ENCODE data around the gene RASA3. TPM values are rescaled to one million over a fixed set of nuclear protein-coding genes. Genes with fewer than 3 reads are reported as not detected.
"Not testable (repeated sequence)": the region's sequence is repeated elsewhere in the genome, so short reads cannot be mapped to it uniquely, and the experiment has no call there.

The RASA3 gene, protein sequence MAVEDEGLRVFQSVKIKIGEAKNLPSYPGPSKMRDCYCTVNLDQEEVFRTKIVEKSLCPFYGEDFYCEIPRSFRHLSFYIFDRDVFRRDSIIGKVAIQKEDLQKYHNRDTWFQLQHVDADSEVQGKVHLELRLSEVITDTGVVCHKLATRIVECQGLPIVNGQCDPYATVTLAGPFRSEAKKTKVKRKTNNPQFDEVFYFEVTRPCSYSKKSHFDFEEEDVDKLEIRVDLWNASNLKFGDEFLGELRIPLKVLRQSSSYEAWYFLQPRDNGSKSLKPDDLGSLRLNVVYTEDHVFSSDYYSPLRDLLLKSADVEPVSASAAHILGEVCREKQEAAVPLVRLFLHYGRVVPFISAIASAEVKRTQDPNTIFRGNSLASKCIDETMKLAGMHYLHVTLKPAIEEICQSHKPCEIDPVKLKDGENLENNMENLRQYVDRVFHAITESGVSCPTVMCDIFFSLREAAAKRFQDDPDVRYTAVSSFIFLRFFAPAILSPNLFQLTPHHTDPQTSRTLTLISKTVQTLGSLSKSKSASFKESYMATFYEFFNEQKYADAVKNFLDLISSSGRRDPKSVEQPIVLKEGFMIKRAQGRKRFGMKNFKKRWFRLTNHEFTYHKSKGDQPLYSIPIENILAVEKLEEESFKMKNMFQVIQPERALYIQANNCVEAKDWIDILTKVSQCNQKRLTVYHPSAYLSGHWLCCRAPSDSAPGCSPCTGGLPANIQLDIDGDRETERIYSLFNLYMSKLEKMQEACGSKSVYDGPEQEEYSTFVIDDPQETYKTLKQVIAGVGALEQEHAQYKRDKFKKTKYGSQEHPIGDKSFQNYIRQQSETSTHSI
- total RNA-seq = 25.4 and 25.5 TPM in 2 replicates

GRCh38 chr13:114132419-114133121, at the start of gene RASA3:
RASA3 (minus strand) TSS chr13:114132623; CDS start chr13:114132489, 134 bp downstream.
- DNase-seq (ENCODE audit: low read depth in 2 of 2) = peak; percentile 85 to 91

DNA sequence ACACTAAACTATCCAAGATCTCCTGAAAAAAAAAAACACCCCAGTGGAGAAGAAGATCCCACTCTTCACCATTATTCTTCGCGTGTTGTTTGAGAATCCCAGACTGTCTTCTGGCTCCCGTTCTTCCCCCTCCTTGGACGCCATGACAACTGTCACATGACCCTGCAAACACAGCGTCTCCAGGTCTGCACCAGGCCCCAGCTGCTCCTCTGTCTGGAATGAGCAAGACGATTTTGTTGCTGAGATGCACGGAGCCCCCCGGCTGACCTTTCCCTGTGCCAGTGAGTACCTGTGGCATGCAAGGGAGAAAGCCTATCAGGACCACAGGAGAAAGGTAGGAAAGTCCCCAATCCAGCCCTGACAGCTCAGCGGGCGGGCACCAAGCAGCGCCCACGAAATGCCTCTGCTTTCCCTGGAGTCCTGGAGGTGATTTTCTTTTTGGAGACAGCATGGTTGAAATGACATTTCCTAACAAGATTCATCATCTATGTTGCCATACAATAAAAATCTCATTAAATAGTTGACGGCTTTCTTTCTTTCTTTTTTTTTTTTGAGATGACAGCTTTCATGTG, 46.8 kb upstream of the RASA3 start, which contains the start of gene CFAP97D2:
CFAP97D2 (plus strand) TSS at position 171 of the 572 bp plus-strand sequence; CDS start at position 245, 74 bp downstream.
- no peak for DNase-seq (ENCODE audit: low read depth in 2 of 2)

- DNase-seq (ENCODE audit: low read depth in 2 of 2) = no peak
Observed at GRCh38 chr13:114177245-114178010, 45.0 kb upstream of the RASA3 start.

GRCh38 chr13:114176359-114176902, 44.0 kb upstream of the RASA3 start:
- DNase-seq (ENCODE audit: low read depth in 2 of 2) = not testable (repeated sequence)

- DNase-seq (ENCODE audit: low read depth in 2 of 2) = peak; percentile 76 to 95
Observed at GRCh38 chr13:114174529-114174961, 42.1 kb upstream of the RASA3 start.

DNA sequence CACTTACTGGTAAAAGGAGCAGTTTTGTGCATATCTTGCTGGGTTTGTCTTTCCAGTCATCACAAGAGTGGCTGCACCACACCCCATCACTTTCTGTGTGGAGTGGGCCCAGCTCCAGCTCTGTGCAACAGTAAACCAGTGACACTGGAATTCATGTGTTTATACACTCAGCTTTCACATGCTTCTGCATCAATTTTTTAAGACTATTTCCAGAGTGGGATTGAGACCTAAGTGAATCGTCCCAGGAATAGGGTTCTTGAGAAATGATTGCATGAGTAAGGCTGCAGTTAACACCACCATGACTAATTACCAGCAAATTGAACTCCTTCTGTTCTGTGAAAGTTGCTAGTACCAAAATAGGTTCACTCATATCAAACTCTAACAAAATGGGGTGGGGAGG, 41.3 kb upstream of the RASA3 start:
- DNase-seq (ENCODE audit: low read depth in 2 of 2) = no peak

GRCh38 chr13:114173272-114173671, 40.8 kb upstream of the RASA3 start:
- DNase-seq (ENCODE audit: low read depth in 2 of 2) = no peak

- DNase-seq (ENCODE audit: low read depth in 2 of 2) = no peak
Observed at GRCh38 chr13:114167885-114168284, 35.5 kb upstream of the RASA3 start.

- peak in 1 of 2 donors; percentile 34 for DNase-seq (ENCODE audit: low read depth in 2 of 2)
Observed at GRCh38 chr13:114167426-114167825, 35.0 kb upstream of the RASA3 start.

GRCh38 chr13:114166381-114167131, 34.1 kb upstream of the RASA3 start:
- no peak for DNase-seq (ENCODE audit: low read depth in 2 of 2)

DNA sequence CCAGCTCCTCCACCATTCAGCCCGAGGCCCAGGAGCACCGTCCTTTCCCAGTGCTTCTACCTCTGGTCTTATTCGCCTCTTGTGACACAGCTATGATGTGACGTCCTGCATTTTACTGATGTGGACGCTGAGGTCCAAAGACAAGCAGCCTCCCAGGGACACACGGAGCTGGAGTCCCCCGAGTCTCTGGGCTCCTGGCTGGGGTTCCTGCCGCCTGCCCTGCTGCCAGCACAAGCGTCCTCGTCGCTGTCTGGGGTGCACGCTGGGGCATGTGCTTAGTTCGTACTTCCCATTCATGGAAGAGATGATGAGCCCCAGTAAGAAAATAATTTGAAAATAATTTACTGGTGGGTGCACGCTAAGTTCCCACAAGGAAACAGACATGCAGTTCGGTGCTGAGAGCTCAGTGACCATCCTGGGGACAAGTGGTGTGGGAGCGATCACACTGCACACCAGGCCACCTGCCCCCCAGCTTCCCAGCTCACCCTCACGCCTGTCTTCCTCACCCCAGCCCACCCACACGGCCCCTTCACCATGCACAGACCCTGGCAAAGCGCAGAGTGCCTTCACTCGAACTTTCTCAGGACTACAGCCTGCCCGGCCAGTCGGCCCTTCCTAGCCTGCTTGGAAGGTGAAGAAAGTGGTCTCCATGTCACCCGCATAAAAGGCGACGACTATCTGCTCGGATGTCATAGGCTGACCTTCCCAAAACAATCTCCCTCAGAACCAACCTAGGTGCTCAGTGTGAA, 32.4 kb upstream of the RASA3 start:
- DNase-seq (ENCODE audit: low read depth in 2 of 2) = no peak

GRCh38 chr13:114164053-114164452, 31.6 kb upstream of the RASA3 start:
- no peak for DNase-seq (ENCODE audit: low read depth in 2 of 2)

DNA sequence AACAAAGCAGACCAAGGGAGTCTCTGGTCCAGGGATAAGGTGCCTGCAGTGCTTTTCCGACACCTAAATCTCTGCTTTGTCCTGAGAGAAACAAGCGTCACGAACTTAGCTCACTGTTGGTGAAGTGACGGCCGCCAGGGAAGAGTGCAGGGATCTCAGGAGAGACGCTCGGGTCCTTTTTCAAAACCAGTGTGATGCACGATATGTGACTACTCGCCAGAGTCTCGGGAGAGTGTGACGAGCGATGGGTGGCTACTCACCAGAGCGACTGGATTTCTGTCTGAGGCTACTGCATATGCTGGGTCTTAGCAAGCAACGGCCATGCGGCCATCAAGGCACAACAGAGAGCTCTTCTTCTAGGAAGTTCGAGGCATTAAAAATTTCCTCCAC, 30.1 kb upstream of the RASA3 start:
- no peak for DNase-seq (ENCODE audit: low read depth in 2 of 2)

DNA sequence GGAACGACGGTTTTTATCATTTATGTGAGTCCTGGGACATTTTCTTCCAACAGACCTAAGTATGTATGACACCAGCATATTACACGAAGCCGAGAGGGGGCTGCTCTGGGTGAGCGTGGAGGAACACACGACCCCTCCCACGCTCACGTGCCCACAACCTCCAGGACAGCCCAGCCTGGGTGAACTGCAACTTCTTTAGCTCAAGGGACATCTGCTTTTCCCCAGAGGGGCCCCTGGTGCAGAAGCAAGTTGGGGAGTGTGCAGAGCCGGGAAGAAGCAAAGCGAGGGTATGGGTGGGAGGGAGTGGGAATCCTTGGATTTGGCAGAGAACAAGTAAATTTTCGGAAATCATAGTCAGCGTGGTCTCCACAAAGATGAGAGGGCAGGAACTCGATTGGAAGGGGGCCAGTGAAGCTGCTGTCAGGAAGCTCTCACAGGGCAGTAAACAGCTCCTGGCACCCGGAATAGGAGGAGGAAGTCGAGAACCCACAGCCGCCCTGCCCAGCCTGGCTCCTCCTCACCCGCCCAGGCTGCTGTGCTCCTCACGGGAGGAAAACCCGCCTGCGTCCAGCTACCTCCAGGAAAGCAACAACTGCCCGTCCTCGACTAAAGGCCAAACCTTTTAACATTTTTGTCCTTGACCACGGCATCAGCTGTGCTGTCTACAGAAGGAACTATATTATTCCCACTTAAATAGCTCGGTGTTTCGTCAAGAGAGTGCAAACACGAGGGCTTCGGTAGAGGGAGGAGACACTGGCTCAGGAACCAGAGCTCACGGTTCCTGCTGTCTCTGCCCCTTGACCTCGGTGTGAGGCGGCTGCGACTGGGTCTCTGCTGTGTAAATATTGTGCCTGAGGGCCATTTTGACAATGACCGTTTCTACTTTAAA, 29.5 kb upstream of the RASA3 start:
- DNase-seq (ENCODE audit: low read depth in 2 of 2) = peak; percentile 66 to 80

DNA sequence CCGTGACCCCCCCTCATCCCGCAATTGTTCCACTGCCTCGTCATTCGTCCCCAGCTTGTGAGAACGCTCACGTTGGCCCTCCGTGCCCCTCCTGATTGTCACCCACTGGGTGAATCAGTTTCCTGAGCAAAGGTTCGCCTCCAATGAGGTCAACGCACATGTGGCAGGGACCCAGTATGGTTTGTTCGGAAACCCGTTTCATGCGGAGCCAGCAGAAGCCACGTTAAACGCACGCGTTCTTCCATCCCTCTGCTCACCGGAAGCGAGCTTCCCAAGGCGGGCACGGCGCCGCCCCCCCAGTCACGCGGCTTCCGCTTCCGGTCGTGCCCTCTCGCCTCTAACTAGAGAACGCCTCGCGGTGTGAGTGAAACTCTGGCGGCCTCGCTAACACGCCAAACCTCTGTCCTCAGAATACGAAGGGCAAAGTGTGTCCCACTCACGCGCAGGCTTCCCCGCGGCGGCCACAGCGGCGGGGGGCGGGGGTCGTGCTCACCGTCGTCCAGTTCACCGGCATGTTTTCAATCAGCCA, 28.7 kb upstream of the RASA3 start:
- peak; percentile 90 to 92 for DNase-seq (ENCODE audit: low read depth in 2 of 2)

- not testable (repeated sequence) for DNase-seq (ENCODE audit: low read depth in 2 of 2)
Observed at GRCh38 chr13:114158869-114159666, 26.6 kb upstream of the RASA3 start.

All from lung microvascular endothelial cell (primary cell).